GM19395 (cell line): ENCODE results near the gene ARL3.
"Not testable (repeated sequence)": the region's sequence is repeated elsewhere in the genome, so short reads cannot be mapped to it uniquely, and the experiment has no call there.

Source experiments
- ATAC-seq: cut with Tn5 transposase; IDR thresholded peaks from one replicate; pipeline ENCODE4 v1.9.1; 2021; ENCODE audit warnings: mild to moderate bottlenecking, moderate library complexity; ENCODE audit not compliant: unreplicated experiment

ARL3 gene

GRCh38 chr10:102738692-102739121, 24.5 kb upstream of the ARL3 start:
- ATAC-seq, result no peak

DNA sequence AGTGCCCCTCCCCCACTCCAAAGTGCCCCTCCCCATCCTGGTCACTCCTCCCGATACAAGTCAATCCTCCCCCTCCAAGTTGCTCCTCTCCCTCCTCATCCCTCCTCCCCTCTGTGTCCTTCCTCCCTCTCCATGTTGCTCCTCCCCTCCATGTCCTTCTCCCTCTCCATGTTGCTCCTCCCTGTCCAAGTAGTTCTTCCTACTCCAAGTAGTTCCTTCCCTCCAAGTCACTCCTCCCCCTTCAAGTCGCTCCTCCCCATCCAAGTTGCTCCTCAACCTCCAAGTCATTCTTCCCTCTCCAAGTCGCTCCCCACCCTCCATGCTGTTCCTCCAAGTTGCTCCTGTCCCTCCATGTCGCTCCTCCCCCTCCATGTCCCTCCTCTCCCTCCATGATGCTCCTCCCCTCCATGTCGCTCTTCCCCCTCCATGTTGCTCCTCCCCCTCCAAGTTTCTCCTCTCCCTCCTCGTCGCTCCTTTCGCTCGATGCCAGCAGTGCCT, 20.9 kb upstream of the ARL3 start:
- ATAC-seq, result no peak

DNA sequence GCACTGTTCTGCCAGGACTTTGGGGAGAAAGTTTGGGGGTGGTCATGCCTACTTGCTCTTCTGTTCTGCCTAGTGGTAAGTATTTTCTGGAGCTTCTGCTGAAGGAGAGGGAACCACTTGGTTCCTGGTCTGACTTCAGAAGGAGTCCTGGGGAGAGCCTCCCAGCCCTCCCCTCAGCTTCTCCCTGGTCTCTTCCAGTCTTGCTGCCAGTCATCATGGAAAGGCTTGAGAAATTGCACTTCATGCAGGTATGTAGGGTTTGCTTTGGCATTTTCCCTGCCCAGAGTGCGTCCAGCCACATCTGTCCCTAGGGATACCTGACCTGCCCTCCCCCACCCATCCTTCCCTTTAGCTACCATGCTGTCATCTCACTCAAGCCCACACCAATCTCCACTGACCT, 18.5 kb upstream of the ARL3 start:
- ATAC-seq, result no peak

- ATAC-seq, result no peak
These were observed 17.1 kb upstream of the ARL3 start for GRCh38 chr10:102731222-102731800.

GRCh38 chr10:102729029-102730026, 15.1 kb upstream of the ARL3 start:
- ATAC-seq, result no peak

DNA sequence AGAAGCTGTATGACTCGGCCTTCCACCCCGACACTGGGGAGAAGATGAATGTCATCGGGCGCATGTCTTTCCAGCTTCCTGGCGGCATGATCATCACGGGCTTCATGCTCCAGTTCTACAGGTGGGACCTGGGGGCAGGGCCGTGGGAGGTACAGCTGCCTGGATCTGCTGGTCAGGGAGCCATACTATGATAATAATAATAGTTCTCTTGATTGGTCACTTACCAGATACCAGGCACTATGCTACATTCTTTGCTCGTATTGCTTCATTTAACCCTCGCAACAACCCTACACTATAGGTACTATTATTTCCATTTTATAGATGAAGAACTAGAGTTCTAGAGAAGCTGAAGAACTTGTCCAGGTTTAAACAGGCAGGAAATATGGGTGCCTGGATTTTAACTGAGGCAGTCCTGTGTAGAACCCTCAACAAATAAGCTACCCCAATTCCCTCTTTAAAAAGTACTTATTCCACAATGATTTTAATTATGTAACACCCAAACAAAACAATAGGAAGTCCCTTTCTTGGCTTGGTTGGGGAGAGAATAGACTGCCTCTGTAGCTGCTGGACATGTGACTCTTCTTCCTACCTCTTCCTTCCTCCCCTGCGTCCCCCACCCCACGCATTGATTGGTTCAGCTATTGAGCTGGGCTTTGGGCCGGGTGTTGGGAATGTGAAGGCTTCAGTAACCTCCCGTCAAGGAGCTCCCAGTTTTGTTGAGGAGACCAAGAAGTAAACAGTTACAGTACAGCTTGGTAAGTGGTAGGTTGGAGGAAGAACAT, 13.0 kb upstream of the ARL3 start:
- no peak for ATAC-seq

- no peak for ATAC-seq
These were observed 12.1 kb upstream of the ARL3 start for GRCh38 chr10:102726274-102726673.

DNA sequence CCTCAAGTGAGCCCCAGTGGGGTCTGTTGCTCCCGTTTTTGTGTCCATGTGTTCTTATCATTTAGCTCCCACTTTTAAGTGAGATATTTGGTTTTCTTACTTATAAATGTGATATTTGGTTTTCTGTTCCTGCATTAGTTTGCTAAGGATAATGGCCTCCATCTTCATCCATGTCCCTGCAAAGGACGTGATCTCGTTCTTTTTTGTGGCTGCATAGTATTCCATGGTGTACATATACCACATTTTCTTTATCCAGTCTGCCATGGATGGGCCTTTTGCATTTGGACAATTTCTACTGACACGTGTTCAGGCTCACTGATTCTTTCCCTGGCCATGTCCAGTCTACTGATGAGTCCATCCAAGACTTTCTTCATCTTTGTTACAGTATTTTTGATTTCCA, 9.8 kb upstream of the ARL3 start:
- no peak for ATAC-seq

DNA sequence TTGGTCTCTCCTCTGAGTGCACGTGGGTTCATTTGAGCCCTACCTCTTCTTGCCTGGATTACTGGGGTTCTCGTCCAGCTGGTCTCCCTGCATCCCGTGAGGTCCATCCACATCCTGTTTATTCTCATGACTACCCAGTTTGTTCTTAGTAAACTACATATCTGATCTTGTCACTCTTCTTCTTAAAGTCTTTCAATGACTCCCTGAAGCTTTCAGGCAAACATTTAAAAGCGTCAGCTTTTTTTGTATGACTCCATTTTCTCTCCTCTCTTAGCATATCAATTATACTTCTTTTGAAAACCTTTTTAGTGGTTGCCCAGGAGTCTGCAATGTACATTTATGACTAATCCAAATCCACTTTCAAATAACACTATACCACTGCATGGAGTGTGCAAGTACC, 7.8 kb upstream of the ARL3 start:
- no peak for ATAC-seq

DNA sequence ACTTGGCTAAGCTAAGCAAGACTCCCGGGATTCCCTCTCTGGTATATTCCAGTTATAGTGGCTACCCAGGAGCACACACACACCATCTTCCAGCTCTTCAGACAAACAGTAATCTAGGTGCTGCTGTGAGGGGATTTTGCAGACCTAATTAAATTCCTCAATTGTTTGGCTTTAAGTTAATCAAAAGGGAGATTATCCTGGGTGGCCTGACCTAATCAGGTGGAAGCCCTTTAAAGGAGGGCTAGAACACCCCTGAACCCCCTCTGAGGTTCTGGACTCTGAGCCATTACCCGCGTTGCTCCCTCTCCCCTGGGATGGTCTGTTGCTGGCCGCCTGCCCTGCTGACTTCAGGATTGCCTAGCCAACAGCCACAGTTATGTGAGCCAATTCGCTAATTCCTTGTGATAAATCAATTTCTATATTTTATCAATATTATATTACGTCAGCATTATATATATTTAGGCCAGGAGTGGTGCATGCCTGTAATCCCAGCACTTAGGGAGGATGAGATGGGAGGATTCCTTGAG, 6.6 kb upstream of the ARL3 start:
- no peak for ATAC-seq

DNA sequence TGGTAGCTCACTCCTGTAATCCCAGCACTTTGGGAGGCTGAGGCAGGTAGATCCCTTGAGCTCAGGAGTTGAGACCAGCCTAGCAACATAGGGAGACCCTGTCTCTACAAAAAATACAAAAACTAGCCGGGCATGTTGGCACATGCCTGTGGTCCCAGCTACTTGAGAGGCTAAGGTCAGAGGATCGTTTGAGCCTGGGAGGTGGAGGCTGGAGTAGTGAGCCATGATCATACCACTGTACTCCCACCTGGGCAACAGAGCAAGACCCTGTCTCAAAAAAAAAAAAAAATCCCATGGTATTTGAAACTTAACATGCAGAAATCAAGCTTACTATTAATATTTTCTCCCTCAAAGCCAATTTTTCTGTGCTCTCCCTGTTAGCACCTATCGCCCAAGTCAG, 6.1 kb upstream of the ARL3 start:
- ATAC-seq, result no peak

DNA sequence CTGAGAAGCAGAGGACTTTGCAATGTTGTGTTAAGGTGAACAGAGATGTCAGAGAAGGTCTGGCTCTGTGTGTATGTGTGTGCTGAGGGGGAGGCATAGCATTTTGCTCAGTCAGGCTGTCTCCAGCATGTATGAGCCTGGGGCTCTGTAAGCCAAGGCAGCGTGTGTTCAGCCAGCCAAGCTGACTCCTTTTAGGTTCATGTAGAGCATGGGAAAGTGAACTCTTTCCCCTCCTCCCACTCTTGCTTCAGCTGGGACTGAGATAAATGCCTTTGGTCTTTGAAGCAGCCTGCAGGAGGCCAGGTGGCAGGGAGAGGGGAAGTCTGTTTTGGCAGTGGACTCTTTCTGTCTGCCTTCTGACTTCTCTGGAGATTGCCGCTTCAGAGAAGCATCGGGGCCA, 4.0 kb upstream of the ARL3 start:
- no peak for ATAC-seq

DNA sequence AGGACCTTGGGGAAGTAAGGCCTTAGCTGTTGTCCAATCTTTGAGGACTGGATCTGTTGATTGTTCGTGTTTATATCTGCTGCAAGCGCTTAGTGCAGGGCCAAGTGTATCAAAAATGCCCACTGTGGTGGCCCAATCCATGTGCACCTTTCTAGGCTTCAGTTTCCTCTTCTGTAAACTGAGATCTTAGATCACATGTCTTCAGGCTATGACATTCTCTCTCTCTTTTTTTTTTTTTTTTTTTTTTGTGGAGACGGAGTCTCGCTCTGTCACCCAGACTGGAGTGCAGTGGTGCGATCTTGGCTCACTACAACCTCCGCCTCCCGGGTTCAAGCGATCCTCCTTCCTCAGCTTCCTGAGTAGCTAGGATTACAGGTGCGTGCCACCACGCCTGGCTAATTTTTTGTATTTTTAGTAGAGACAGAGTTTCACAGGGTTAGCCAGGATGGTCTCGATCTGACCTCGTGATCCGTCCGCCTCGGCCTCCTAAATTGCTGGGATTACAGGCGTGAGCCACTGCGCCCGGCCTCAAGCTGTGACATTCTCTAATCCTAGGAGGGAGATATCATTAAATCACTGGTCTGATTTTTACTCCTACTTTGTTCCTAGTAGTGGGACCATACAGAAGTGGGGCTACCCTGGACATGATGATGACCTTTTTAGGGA, 2.8 kb upstream of the ARL3 start:
- not testable (repeated sequence) for ATAC-seq

- ATAC-seq, result no peak
These were observed 1.7 kb upstream of the ARL3 start for GRCh38 chr10:102715880-102716279.

DNA sequence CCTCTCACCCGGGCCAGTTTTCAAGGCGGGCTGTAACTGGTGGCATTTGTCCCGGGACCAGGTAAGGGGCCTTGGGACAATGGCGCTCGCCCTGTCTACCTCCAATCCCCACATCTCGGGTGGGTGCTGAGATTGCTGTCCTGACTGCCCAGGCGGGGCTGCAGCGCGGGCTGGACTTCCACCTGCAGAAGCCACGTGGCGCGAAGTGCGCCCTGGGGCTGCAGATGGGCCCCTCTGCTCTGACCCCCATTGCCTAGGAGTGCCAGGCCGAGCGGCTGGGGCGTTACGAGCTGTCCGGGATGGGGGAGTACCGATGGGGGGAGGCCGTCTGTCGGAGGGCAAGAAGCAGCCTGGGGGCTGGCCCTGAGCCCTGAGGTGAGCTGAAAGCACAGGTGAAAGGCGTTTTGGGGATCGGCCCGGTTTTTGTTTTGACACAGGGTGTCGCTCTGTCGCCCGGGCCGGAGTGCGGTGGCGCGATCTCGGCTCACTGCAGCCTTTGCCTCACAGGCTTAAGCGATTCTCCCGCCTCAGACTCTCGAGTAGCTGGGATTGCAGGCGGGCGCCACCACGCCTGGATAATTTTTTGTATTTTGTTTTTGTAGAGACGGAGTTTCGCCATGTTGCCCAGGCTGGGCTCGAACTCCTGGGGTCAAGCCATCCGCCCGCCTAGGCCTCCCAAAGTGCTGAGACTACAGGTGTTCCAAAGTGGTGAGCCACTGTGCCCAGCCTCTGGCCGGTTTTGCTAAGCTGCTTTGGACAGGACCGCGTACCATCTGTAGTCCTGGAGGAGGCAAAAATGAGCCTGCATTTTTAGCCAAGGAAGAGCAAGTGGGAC, 641 bp upstream of the ARL3 start, which contains the start of gene SFXN2:
Gene SFXN2, plus strand, starts transcription at position 16 of the 835 bp plus-strand sequence. CDS start 12,001 bp downstream, outside the sequence.
- ATAC-seq, result peak; percentile 32

DNA sequence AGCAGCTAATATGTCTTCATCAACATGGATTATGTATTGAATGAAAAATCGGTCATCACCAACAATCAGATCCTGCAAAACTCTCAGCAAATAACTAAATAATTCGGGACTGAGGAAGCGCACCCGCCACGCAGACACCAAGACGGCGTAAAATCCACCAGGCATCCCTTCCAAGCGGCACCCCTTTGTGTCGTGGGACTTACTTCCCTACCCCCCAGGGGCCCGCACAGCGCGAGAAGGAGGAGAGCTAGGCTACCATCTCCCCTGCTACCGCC, 721 bp downstream of the ARL3 start:
- peak; percentile 47 for ATAC-seq

DNA sequence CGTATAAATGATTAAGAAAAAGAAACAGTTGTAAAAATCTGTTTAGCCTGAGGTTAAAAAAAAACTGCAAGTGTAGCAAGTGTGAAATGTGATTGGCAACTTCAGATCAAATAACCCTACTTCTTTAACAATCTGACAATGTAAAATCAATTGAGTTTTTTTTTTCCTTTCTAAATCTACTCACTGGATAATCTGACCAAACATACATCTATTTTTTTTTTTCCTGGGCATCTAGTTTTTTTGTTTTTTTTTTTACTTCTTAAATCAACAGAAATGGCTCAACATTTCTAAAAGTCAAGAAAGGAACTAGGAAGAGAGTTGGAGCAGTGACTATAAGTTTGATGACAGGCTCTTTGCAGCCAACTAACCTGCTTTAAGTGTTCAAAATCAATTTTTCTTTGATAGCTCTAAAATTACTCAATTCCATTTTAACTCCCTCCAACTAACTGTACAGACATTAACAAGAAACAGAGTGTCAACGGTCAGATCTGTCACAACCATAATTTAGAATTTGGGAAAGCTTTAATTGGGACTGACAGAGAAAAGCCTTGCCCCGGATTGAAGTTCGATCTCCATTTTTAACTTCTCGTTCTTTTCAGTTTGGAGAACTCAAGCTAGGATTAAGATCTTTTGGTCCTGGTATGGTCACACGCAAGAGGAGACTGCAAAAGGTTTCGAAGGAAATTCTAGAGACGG, 1.2 kb downstream of the ARL3 start:
- no peak for ATAC-seq

GRCh38 chr10:102712089-102712488, 2.1 kb downstream of the ARL3 start:
- ATAC-seq, result no peak

DNA sequence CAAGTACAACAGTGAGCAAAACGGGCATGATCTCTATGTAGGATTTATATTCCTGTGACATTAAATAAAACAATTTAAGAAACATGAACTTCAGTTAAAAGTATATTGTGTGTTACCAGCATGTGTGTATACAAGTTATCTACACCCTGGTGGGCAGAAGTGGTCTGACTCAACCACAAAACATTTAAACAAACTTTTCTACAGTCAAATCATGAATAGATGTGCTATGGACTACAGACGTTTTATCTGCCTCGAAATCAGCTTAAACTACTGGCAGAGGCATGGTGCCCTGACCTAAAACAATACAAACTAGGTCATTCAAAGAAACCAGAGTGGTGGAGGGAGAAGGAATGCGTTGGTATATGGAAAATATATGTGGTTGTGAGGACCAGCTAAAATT, 3.6 kb downstream of the ARL3 start:
- no peak for ATAC-seq
